ENCODE data around the gene A3GALT2. TPM values are rescaled to one million over a fixed set of nuclear protein-coding genes. Genes with fewer than 3 reads are reported as not detected.

A3GALT2 gene
- total RNA-seq, 1 donor from 2014 or later, result not detected

- no peak overlapping the region for H2AFZ ChIP-seq (replicated peaks)
- TF ChIP-seq EZH2 (IDR thresholded peaks at IDR 0.05), result no peak
- no peak for TF ChIP-seq EZH2phosphoT487 (IDR thresholded peaks at IDR 0.05)
- TF ChIP-seq CTCF (IDR thresholded peaks at IDR 0.05), result no peak
- Mint-ChIP-seq H3K9me3 (no peaks in the 10 kb centered on the region), H3K4me1 (no peaks in the 10 kb centered on the region), H3K27me3 (ENCODE audit: insufficient read depth, low read depth) (peaks cover 6% of the 10 kb centered on the region), H3K27ac (no peak overlapping the region), H3K36me3 (peaks cover 32% of the 10 kb centered on the region), H3K4me3 (no peak overlapping the region)
- no peaks in the 10 kb centered on the region for H4K20me1 ChIP-seq (ENCODE audit: low read depth)
- no peak overlapping the region for H3K4me3 ChIP-seq
- peaks cover 8% of the 10 kb centered on the region for H3K36me3 ChIP-seq
- no peaks in the 10 kb centered on the region for H3K4me1 ChIP-seq
- H3F3A ChIP-seq (ENCODE audit: low read depth), result no peaks in the 10 kb centered on the region
- no peak for DNase-seq (ENCODE audit: low spot score)
- H3K9me3 ChIP-seq (ENCODE audit: low read depth), result no peaks in the 10 kb centered on the region
- H3K27ac ChIP-seq, result no peak overlapping the region
- no peak overlapping the region for H3K9ac ChIP-seq
- no peaks in the 10 kb centered on the region for H3K27me3 ChIP-seq
- H3K4me2 ChIP-seq, result no peak overlapping the region
- H3K79me2 ChIP-seq (ENCODE audit: low read depth), result no peaks in the 10 kb centered on the region
These were observed 39.2 kb downstream of the A3GALT2 start for GRCh38 chr1:33281554-33282303.

- peaks cover 8% of the 10 kb centered on the region for H3K36me3 ChIP-seq
- H3K4me3 ChIP-seq, result no peak overlapping the region
- Mint-ChIP-seq H3K4me3 (no peak overlapping the region), H3K27me3 (ENCODE audit: insufficient read depth, low read depth) (peaks cover 6% of the 10 kb centered on the region), H3K27ac (no peak overlapping the region), H3K36me3 (peaks cover 30% of the 10 kb centered on the region), H3K4me1 (no peaks in the 10 kb centered on the region), H3K9me3 (no peaks in the 10 kb centered on the region)
- DNase-seq (ENCODE audit: low spot score), result no peak
- no peaks in the 10 kb centered on the region for H3K27me3 ChIP-seq
- H3K4me2 ChIP-seq, result no peak overlapping the region
- no peak overlapping the region for H3K9ac ChIP-seq
- H4K20me1 ChIP-seq (ENCODE audit: low read depth), result peaks cover 8% of the 10 kb centered on the region
- H3K27ac ChIP-seq, result no peak overlapping the region
- TF ChIP-seq EZH2 (IDR thresholded peaks at IDR 0.05) (no peak), EZH2phosphoT487 (IDR thresholded peaks at IDR 0.05) (no peak), CTCF (IDR thresholded peaks at IDR 0.05) (no peak)
- H3F3A ChIP-seq (ENCODE audit: low read depth), result no peaks in the 10 kb centered on the region
- no peaks in the 10 kb centered on the region for H3K4me1 ChIP-seq
- H3K9me3 ChIP-seq (ENCODE audit: low read depth), result no peaks in the 10 kb centered on the region
- no peaks in the 10 kb centered on the region for H3K79me2 ChIP-seq (ENCODE audit: low read depth)
- no peak overlapping the region for H2AFZ ChIP-seq (replicated peaks)
These were observed 40.7 kb downstream of the A3GALT2 start for GRCh38 chr1:33280091-33280661.

GRCh38 chr1:33277488-33278084 is 43.3 kb downstream of the A3GALT2 start:
- H3K27me3 ChIP-seq, result no peaks in the 10 kb centered on the region
- peaks cover 14% of the 10 kb centered on the region for H3K79me2 ChIP-seq (ENCODE audit: low read depth)
- Mint-ChIP-seq H3K4me3 (no peak overlapping the region), H3K27me3 (ENCODE audit: insufficient read depth, low read depth) (peaks cover 4% of the 10 kb centered on the region), H3K9me3 (no peaks in the 10 kb centered on the region), H3K4me1 (peaks cover 3% of the 10 kb centered on the region), H3K36me3 (peaks cover 23% of the 10 kb centered on the region), H3K27ac (no peak overlapping the region)
- DNase-seq (ENCODE audit: low spot score), result no peak
- H3F3A ChIP-seq (ENCODE audit: low read depth), result no peaks in the 10 kb centered on the region
- H3K4me3 ChIP-seq, result no peak overlapping the region
- H3K9ac ChIP-seq, result no peak overlapping the region
- no peak for TF ChIP-seq CTCF (IDR thresholded peaks at IDR 0.05)
- TF ChIP-seq EZH2 (IDR thresholded peaks at IDR 0.05), result no peak
- no peak for TF ChIP-seq EZH2phosphoT487 (IDR thresholded peaks at IDR 0.05)
- no peaks in the 10 kb centered on the region for H3K9me3 ChIP-seq (ENCODE audit: low read depth)
- no peak overlapping the region for H3K4me2 ChIP-seq
- no peak overlapping the region for H2AFZ ChIP-seq (replicated peaks)
- peaks cover 8% of the 10 kb centered on the region for H3K36me3 ChIP-seq
- peaks cover 34% of the 10 kb centered on the region for H4K20me1 ChIP-seq (ENCODE audit: low read depth)
- H3K4me1 ChIP-seq, result no peaks in the 10 kb centered on the region
- no peak overlapping the region for H3K27ac ChIP-seq
